Nephron (organoid): Measurements from ENCODE around the gene SESTD1.

Experiments used
- H3K27ac Mint-ChIP-seq, 3 experiments: 2 replicates each; pipeline ENCODE4 v1.8.0; 2020; ENCODE audit warnings: mixed read lengths in 3 of 3, mild to moderate bottlenecking in 2 of 3, moderate library complexity in 1 of 3
- H3K27me3 Mint-ChIP-seq: 2 replicates; pipeline ENCODE4 v1.8.0; 2021; ENCODE audit warnings: low read depth, mild to moderate bottlenecking, moderate library complexity, mixed read lengths
- H3K36me3 Mint-ChIP-seq: 2 replicates; pipeline ENCODE4 v1.8.0; 2020; ENCODE audit warnings: low read depth, mixed read lengths
- H3K4me1 Mint-ChIP-seq: 2 replicates; pipeline ENCODE4 v1.8.0; 2020; ENCODE audit warnings: mixed read lengths
- H3K4me3 Mint-ChIP-seq, 3 experiments: 2 replicates each; pipeline ENCODE4 v1.8.0; 2020; ENCODE audit warnings: mild to moderate bottlenecking in 3 of 3, mixed read lengths in 3 of 3, moderate library complexity in 2 of 3
- H3K9me3 Mint-ChIP-seq: 2 replicates; pipeline ENCODE4 v1.8.0; 2020; ENCODE audit warnings: mixed read lengths
- CTCF ChIP-seq, 3 experiments: fragments of 200-600 bp; sonication (generic); IDR thresholded peaks; one replicate each; pipeline ENCODE4 v1.5.0; 2021; ENCODE audit warnings: antibody characterized with exemption in 3 of 3; ENCODE audit not compliant: unreplicated experiment in 3 of 3

SESTD1 gene

GRCh38 chr2:179263446-179264367 is 925 bp downstream of the SESTD1 start:
- peaks cover 13% of the 10 kb centered on the region for H3K27me3 Mint-ChIP-seq

GRCh38 chr2:179263015-179263414 is 1.6 kb downstream of the SESTD1 start:
- no peak for TF ChIP-seq CTCF (IDR thresholded peaks at IDR 0.05; ENCODE audit: unreplicated experiment in 3 of 3)
- Mint-ChIP-seq H3K4me3 (peak overlapping the region; percentile 90 to 96 (median 95)), H3K36me3 (peaks cover 4% of the 10 kb centered on the region), H3K4me1 (peaks cover 30% of the 10 kb centered on the region), H3K9me3 (peaks cover under 1% of the 10 kb centered on the region), H3K27ac (peak overlapping the region; percentile 94 to 96 (median 96)), H3K27me3 (peaks cover 10% of the 10 kb centered on the region)

More at GRCh38 chr2:179263446-179264367, 925 bp downstream of the SESTD1 start:
- Mint-ChIP-seq H3K4me3 (peak overlapping the region; percentile 90 to 96 (median 95)), H3K9me3 (no peaks in the 10 kb centered on the region), H3K27ac (peak overlapping the region; percentile 94 to 96 (median 96)), H3K36me3 (peaks cover 3% of the 10 kb centered on the region), H3K4me1 (peaks cover 30% of the 10 kb centered on the region)
- no peak for TF ChIP-seq CTCF (IDR thresholded peaks at IDR 0.05; ENCODE audit: unreplicated experiment in 3 of 3)

GRCh38 chr2:179262077-179262660 is 2.5 kb downstream of the SESTD1 start:
- Mint-ChIP-seq H3K36me3 (peaks cover 13% of the 10 kb centered on the region), H3K27ac (no peak overlapping the region), H3K9me3 (peaks cover 2% of the 10 kb centered on the region), H3K27me3 (peaks cover 10% of the 10 kb centered on the region), H3K4me1 (peaks cover 30% of the 10 kb centered on the region), H3K4me3 (peak overlapping the region; percentile 51 to 65 (median 51))
- no peak for TF ChIP-seq CTCF (IDR thresholded peaks at IDR 0.05; ENCODE audit: unreplicated experiment in 3 of 3)

GRCh38 chr2:179261151-179261825 is 3.3 kb downstream of the SESTD1 start:
- H3K4me3 Mint-ChIP-seq: peak overlapping the region; percentile 21 to 65 (median 51)
- TF ChIP-seq CTCF (IDR thresholded peaks at IDR 0.05; ENCODE audit: unreplicated experiment in 3 of 3): no peak
- peaks cover 2% of the 10 kb centered on the region for H3K9me3 Mint-ChIP-seq
- H3K27ac Mint-ChIP-seq: peak overlapping the region in 2 of 3 experiments; percentile 7 to 80
- peaks cover 10% of the 10 kb centered on the region for H3K27me3 Mint-ChIP-seq
- H3K4me1 Mint-ChIP-seq: peaks cover 30% of the 10 kb centered on the region
- peaks cover 19% of the 10 kb centered on the region for H3K36me3 Mint-ChIP-seq

- Mint-ChIP-seq H3K4me1 (peaks cover 30% of the 10 kb centered on the region), H3K27ac (no peak overlapping the region), H3K27me3 (peaks cover 4% of the 10 kb centered on the region), H3K4me3 (no peak overlapping the region), H3K36me3 (peaks cover 28% of the 10 kb centered on the region), H3K9me3 (peaks cover 7% of the 10 kb centered on the region)
- no peak for TF ChIP-seq CTCF (IDR thresholded peaks at IDR 0.05; ENCODE audit: unreplicated experiment in 3 of 3)
Observed at GRCh38 chr2:179260224-179260623, 4.4 kb downstream of the SESTD1 start.
